Smooth muscle cell (in vitro differentiated cells): Measurements from ENCODE around the gene ACACA. TPM values are rescaled to one million over a fixed set of nuclear protein-coding genes. Genes with fewer than 3 reads are reported as not detected.

ENCODE experiments used
- DNase-seq: peaks from one replicate; lab custom pipeline; 2025; ENCODE audit not compliant: unreplicated experiment; lab: John Stamatoyannopoulos, UW
- H2AFZ ChIP-seq: fragments of 200-600 bp; sonication (generic); 2 replicates; pipeline ENCODE4 v1.6.0; 2016; ENCODE audit warnings: antibody characterized with exemption, low read depth, mild to moderate bottlenecking
- H3F3A ChIP-seq: fragments of 200-600 bp; sonication (generic); 2 replicates; pipeline ENCODE4 v1.6.0; 2017; ENCODE audit warnings: antibody characterized with exemption, low read depth
- H3K27ac ChIP-seq: fragments of 200-600 bp; sonication (generic); 2 replicates; pipeline ENCODE4 v1.5.1; 2016; ENCODE audit warnings: low read depth, mild to moderate bottlenecking
- H3K27me3 ChIP-seq: fragments of 200-600 bp; sonication (generic); 2 replicates; pipeline ENCODE4 v1.6.1; 2016; ENCODE audit warnings: low read depth, mild to moderate bottlenecking
- H3K36me3 ChIP-seq: fragments of 200-600 bp; sonication (generic); 2 replicates; pipeline ENCODE4 v1.5.1; 2016; ENCODE audit warnings: low read depth
- H3K4me1 ChIP-seq: fragments of 200-600 bp; sonication (generic); 2 replicates; pipeline ENCODE4 v1.5.1; 2016; ENCODE audit warnings: low read depth
- H3K4me2 ChIP-seq: fragments of 200-600 bp; sonication (generic); 2 replicates; pipeline ENCODE4 v1.6.0; 2016; ENCODE audit warnings: mild to moderate bottlenecking
- H3K4me3 ChIP-seq: fragments of 200-600 bp; sonication (generic); 2 replicates; pipeline ENCODE4 v1.5.1; 2016; ENCODE audit warnings: mild to moderate bottlenecking
- H3K79me2 ChIP-seq: fragments of 200-600 bp; sonication (generic); 2 replicates; pipeline ENCODE4 v1.6.0; 2016; ENCODE audit warnings: low read depth, mild to moderate bottlenecking
- H3K9ac ChIP-seq: fragments of 200-600 bp; sonication (generic); 2 replicates; pipeline ENCODE4 v1.6.0; 2016; ENCODE audit warnings: low read depth
- H3K9me3 ChIP-seq: fragments of 200-600 bp; sonication (generic); replicated peaks from 2 replicates; pipeline ENCODE4 v1.5.1; 2016; ENCODE audit warnings: low read depth
- H4K20me1 ChIP-seq: fragments of 200-600 bp; sonication (generic); 2 replicates; pipeline ENCODE4 v1.6.0; 2016; ENCODE audit warnings: low read depth
- CTCF ChIP-seq: fragments of 200-600 bp; sonication (generic); IDR thresholded peaks from 2 replicates; pipeline ENCODE4 v1.5.1; 2017; ENCODE audit warnings: borderline replicate concordance, mild to moderate bottlenecking, antibody characterized with exemption; ENCODE audit not compliant: insufficient read depth, poor library complexity, severe bottlenecking
- WGBS: methylation state at CpG from one replicate; pipeline ENCODE4 v1.1.7; 2016; ENCODE audit warnings: low lambda C conversion rate; 5-methylcytosine and 5-hydroxymethylcytosine counted together
- polyA plus RNA-seq: library from polyadenylated mRNA; unstranded; fragments of >200 nt; fragmentation: Nextera tagmentation; extraction: Ambion mirVana; gene quantifications from 2 replicates; pipeline ENCODE4 v1.2.1, GENCODE V29; 2016
- total RNA-seq: library from RNA; depleted of rRNA; stranded (reverse); fragments of >200 nt; gene quantifications from 2 replicates; pipeline ENCODE4 v1.2.3, GENCODE V29; 2014

Gene ACACA
- total and polyA plus RNA-seq, 2 experiments from 2014 or later = 16.4 to 33.9 TPM

- 96% methylated on average over 3 of the region's 3 CpGs for WGBS
- no peak for TF ChIP-seq CTCF
- Histone ChIP-seq H3K4me3 (no peak overlapping the region), H3K9me3 (no peaks in the 10 kb centered on the region), H2AFZ (no peak overlapping the region), H3K4me2 (no peak overlapping the region), H4K20me1 (peaks cover 20% of the 10 kb centered on the region), H3K9ac (no peak overlapping the region), H3K4me1 (peaks cover 28% of the 10 kb centered on the region), H3K36me3 (no peaks in the 10 kb centered on the region), H3F3A (no peaks in the 10 kb centered on the region), H3K79me2 (peaks cover 23% of the 10 kb centered on the region), H3K27ac (peak overlapping the region; percentile 68), H3K27me3 (no peaks in the 10 kb centered on the region)
- no peak for DNase-seq
These were observed 46.0 kb downstream of the ACACA start for GRCh38 chr17:37360632-37361031.

- no peak for TF ChIP-seq CTCF
- peaks cover 24% of the 10 kb centered on the region for H4K20me1 ChIP-seq
- H3K27ac ChIP-seq = peak overlapping the region; percentile 68
- no peaks in the 10 kb centered on the region for H3K27me3 ChIP-seq
- H3K36me3 ChIP-seq = no peaks in the 10 kb centered on the region
- DNase-seq = no peak
- H3K9me3 ChIP-seq = no peaks in the 10 kb centered on the region
- H3F3A ChIP-seq = no peaks in the 10 kb centered on the region
- WGBS = 26% methylated on average over 18 of the region's 18 CpGs
- H3K4me2 ChIP-seq = peak overlapping the region; percentile 86
- peak overlapping the region; percentile 81 for H3K4me3 ChIP-seq
- peak overlapping the region; percentile 2 for H2AFZ ChIP-seq
- H3K9ac ChIP-seq = peak overlapping the region; percentile 59
- peaks cover 32% of the 10 kb centered on the region for H3K79me2 ChIP-seq
- peaks cover 28% of the 10 kb centered on the region for H3K4me1 ChIP-seq
These were observed 46.9 kb downstream of the ACACA start for GRCh38 chr17:37359682-37360188.

- H3K4me3 ChIP-seq = peak overlapping the region; percentile 81
- H4K20me1 ChIP-seq = peaks cover 30% of the 10 kb centered on the region
- H3K27me3 ChIP-seq = no peaks in the 10 kb centered on the region
- DNase-seq = peak; percentile 76
- WGBS = 2% methylated on average over 31 of the region's 88 CpGs
- peak overlapping the region; percentile 71 for H3K9ac ChIP-seq
- peaks cover 39% of the 10 kb centered on the region for H3K79me2 ChIP-seq
- peak overlapping the region; percentile 86 for H2AFZ ChIP-seq
- H3F3A ChIP-seq = no peaks in the 10 kb centered on the region
- peak; percentile 23 for TF ChIP-seq CTCF
- no peaks in the 10 kb centered on the region for H3K9me3 ChIP-seq
- H3K36me3 ChIP-seq = no peaks in the 10 kb centered on the region
- peaks cover 28% of the 10 kb centered on the region for H3K4me1 ChIP-seq
- H3K4me2 ChIP-seq = peak overlapping the region; percentile 86
- peak overlapping the region; percentile 68 for H3K27ac ChIP-seq
These were observed 47.6 kb downstream of the ACACA start for GRCh38 chr17:37358830-37359681.
